ENCODE data around the gene LYZL1.
A peak's percentile ranks its signal among the peaks of the same experiment; 100 is the strongest.
"Not testable (repeated sequence)": the region's sequence is repeated elsewhere in the genome, so short reads cannot be mapped to it uniquely, and the experiment has no call there.

LYZL1 gene

GRCh38 chr10:29288906-29289305, at the start of gene LYZL1:
Gene LYZL1 (plus strand): TSS chr10:29289070. CDS start chr10:29291868, 2,798 bp downstream.
- not testable (repeated sequence) for DNase-seq (ENCODE audit: low read depth)

DNA sequence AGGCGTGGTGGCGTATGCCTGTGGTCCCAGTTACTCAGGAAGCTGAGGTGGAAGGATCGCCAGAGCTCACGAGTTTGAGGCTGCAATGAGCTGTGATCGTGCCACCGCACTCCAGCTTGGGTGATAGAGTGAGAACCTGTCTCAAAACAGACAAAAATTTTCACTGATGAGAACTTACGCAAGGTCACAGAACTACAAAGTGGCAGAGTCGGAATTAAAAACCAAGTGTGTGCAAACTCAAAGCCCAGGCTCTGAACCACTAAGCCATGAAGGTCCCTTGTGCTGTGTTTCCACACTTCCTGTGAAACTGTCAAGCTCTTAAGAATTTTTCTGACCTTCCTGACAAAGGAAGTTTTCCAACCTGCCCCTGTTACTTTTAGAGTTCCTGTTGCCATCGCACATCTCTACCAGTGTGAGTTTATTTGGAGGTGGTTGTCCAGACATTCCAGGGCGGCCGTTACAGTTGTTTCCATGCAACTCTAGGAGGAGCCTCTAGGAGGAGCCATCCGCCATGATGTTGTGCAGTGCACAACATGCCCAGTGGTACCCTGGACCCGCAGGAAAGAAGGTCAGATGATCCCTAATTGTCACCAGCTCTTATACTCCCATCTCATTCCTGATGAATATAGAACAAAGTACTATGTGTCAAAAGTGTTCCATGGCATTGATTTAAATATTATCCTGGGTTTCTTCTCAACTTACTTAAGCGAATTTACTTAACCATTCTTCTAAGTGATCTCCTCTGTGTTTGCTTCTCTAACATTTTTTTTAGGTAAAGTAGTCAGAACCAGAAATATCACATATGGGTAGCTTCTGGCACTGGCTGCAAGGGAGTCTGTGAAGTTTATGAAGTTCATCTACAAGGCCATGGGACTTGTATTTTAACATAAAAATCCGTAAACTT, 49.0 kb upstream of the LYZL1 start:
- DNase-seq (ENCODE audit: low read depth) = no peak

GRCh38 chr10:29240986-29241660, 47.7 kb upstream of the LYZL1 start:
- peak; percentile 6 for DNase-seq (ENCODE audit: low read depth)

GRCh38 chr10:29241925-29242324, 46.9 kb upstream of the LYZL1 start:
- DNase-seq (ENCODE audit: low read depth) = no peak

- no peak for DNase-seq (ENCODE audit: low read depth)
These were observed 45.8 kb upstream of the LYZL1 start for GRCh38 chr10:29243066-29243465.

DNA sequence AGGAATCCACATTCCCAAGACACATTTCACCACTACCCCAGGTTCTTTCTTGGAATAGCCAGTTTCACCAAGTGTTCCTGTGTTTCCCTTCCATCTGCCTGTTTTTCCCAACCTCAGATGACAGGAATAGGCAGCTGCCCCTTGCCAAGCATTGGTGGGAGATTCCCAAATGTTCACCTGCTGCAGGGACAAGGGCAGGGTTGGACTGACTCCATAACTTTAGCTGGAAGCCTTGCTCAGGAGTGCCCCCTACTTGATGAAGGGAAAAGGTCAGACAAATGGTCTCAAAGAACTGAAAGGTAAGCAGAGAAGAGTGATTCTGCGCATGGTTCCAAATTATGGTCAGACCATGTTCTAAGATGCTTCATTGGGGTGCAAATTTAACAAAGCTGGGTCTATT, 45.1 kb upstream of the LYZL1 start:
- no peak for DNase-seq (ENCODE audit: low read depth)

DNA sequence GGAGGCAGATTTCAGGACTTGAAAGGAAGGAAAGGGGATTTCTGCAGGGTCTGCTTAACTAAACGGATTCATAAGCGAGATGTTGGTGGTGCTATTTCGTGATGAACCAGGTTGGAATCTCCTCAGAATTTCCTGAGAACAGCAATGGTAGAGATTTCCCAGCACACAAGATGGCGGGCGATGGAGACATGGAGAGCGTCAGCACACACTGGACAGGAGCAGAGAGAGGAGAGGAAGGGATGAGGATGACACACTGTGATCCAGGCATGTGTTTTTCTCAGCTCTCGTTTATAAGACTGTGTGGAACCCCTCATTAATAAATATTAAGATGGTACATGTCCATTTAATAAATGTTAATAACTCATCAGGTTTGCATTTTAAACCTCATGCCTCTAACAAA, 43.9 kb upstream of the LYZL1 start:
- DNase-seq (ENCODE audit: low read depth) = no peak

DNA sequence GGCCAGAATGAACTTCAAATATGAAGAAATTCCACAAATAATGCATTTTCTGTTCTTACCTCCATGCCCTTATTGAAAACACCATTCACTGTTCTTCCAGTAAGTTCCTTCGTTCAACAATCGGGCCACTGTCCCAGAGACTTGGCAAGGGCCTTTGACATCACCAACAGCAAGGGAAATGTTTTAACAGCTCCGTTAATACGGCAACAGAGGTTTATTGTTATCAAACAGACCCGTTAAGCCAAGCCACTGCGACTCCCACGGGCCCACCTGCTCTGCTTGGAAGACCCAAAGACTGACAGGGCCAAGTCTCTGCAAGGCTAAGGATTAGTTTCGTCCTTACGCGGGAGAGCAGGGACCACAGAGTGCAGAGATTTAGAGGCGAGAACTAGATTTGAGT, 43.4 kb upstream of the LYZL1 start:
- no peak for DNase-seq (ENCODE audit: low read depth)

DNA sequence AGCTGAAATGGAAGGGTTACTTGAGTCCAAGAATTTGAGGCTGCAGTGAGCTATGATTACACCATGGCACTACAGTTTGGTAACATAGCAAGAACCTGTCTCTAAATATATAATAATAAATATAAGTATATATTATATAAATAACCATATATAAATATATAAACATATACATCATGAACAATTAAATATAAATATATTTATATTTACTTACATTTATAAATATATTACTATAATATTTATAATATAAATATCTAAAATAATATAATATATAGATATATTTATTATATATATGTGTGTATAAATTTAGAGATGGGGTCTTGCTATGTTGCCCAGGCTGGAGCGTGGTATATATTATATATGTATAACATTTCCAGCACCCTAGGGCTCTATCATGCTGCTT, 42.4 kb upstream of the LYZL1 start:
- DNase-seq (ENCODE audit: low read depth) = no peak

- no peak for DNase-seq (ENCODE audit: low read depth)
These were observed 40.7 kb upstream of the LYZL1 start for GRCh38 chr10:29248158-29248557.

- DNase-seq (ENCODE audit: low read depth) = no peak
These were observed 39.9 kb upstream of the LYZL1 start for GRCh38 chr10:29249018-29249417.

DNA sequence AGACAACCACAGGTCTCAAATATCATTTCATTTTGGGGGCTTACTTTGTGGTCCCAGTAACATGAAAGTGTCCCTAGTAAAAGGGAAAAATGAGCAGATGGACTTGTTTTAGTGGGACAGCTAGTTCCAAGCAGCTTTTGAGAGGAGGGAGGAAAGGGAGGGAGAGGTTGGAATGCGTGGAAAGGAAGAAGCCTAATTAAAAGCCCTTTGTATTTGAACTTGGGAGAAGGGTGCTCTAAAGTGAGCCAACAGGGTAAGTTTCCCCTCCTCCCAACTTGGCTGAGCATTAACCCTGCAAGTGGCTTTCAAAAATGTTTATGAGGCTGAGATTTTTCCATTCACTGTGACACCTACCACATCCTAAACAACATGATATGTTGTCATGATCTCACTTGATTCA, 38.8 kb upstream of the LYZL1 start:
- DNase-seq (ENCODE audit: low read depth) = no peak

- DNase-seq (ENCODE audit: low read depth) = no peak
These were observed 35.8 kb upstream of the LYZL1 start for GRCh38 chr10:29252811-29253689.

DNA sequence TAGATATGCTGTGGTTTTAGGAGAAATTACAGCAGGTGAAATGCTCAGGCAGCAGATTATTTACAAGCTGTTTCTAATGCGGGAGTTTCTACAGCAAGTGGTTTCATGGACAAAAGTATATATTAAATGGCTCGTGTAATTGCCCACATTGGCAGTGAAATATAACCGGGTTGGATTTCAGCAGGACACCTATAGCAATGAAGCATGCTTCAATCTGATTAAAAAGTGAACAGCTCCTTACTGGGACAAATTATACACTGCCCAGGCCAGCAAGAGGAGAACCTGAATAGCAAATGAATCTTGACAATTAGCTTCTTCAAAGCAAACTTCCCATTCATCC, 35.2 kb upstream of the LYZL1 start:
- no peak for DNase-seq (ENCODE audit: low read depth)

- no peak for DNase-seq (ENCODE audit: low read depth)
These were observed 34.5 kb upstream of the LYZL1 start for GRCh38 chr10:29254123-29255046.

DNA sequence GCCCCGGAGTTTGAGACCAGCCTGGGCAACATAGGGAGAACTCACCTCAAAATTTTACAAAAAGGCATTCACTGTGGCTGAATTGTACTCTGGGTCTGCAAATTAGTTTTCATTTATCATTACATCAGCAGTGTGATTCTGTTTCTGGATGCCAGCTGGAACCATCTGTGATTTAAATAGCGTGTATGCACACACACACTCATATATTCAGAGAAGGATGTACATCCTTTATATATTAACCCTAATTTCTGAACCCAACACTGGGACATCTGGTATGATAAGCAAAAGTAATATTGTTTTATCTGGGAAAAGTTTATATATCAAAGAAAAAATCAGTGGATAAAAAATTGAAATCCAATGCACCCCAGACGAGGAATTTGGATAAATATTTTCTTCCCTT, 33.8 kb upstream of the LYZL1 start:
- no peak for DNase-seq (ENCODE audit: low read depth)

DNA sequence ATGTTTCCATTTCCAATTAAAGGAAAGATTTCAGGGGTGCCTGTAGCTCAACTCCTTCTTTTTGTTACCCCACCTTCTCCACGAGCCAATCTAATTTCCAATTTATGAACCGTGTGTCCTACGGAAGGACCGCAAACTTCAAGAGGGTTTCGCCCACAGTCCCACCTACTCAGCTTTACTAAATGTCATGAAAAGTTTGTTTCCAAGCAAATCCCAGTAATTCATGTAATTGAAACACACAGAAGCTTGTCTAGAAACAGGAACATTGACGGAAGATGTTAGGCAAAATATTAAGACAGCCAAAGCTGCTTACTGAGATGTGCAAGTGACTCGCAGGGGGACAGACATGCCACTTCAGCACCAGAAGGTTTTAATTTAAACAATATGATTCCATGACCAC, 32.9 kb upstream of the LYZL1 start:
- no peak for DNase-seq (ENCODE audit: low read depth)

- DNase-seq (ENCODE audit: low read depth) = no peak
These were observed 32.3 kb upstream of the LYZL1 start for GRCh38 chr10:29256586-29256985.

GRCh38 chr10:29257106-29257783, 31.6 kb upstream of the LYZL1 start:
- peak; percentile 70 for DNase-seq (ENCODE audit: low read depth)

DNA sequence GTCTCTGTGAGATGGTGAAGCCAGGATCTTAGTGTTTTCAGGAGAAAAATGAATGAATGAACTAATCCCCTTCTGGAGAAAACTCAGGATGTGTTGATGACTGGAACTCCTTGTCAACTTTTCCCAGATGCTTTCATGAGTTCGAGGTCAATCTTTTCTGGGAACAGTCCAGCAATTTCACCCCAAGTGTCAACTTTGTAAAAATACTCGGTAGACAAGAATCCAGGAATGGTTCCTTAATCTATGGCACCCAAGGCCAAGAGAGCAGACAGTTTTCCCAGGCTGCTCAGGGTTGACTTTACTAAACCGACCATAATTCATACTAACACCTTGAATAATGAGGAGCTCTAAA, 31.1 kb upstream of the LYZL1 start:
- DNase-seq (ENCODE audit: low read depth) = no peak

DNA sequence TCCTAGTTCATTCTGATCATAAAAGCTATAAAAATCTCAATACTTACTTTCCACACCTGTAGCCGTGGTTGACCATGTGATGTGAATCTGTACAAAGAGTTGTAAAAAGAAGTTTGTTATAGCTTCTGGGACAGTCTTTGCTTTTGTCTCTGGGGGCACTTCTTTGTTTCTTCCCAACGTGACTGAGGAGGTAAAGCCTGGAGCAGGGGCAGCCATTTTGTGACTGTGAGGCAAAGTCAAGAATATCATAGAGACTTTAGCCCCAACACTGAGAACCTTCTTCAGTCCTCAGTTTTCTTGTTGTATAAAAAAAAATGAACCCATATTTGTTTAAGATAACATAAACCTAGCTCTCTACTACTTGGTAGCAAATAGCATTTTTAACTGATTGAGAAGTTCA, 29.4 kb upstream of the LYZL1 start:
- DNase-seq (ENCODE audit: low read depth) = no peak
